ENCODE measurements around the gene ERMN. TPM values are rescaled to one million over a fixed set of nuclear protein-coding genes. Genes with fewer than 3 reads are reported as not detected.

Gene ERMN
- total and polyA plus RNA-seq, 2 experiments from 2014 or later, result 0.07 to 0.64 TPM

DNA sequence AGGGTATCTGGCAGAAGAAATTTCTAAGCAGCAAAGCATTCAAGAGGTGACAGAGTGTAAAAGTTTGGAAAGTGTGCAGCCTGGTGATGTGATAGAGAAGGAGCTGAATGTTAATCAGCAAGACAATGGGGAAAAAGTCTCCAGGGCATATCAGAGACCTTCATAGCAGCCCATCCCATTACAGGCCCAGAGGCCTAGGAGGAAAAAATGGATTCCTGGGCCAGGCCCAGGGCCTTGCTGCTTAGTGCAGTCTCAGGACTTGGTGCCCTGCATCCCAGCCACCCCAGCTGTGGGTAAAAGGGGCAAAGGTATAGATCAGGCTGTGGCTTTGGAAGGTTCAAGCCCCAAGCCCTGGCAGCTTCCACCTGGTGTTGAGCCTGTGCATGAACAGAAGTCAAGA is 35.9 kb upstream of the ERMN start:
- Histone ChIP-seq H3K27me3 (no peaks in the 10 kb centered on the region), H2AFZ (no peak overlapping the region), H3K9me3 (ENCODE audit: low read depth) (no peaks in the 10 kb centered on the region), H4K20me1 (ENCODE audit: insufficient read depth, poor library complexity, severe bottlenecking) (no peaks in the 10 kb centered on the region), H3K27ac (no peak overlapping the region), H3K79me2 (no peaks in the 10 kb centered on the region), H3K4me1 (ENCODE audit: insufficient read depth) (peaks cover 4% of the 10 kb centered on the region), H3K4me2 (no peak overlapping the region), H3K4me3 (no peak overlapping the region), H3K36me3 (replicated peaks; ENCODE audit: insufficient read depth, low read depth) (no peaks in the 10 kb centered on the region), H3K9me2 (replicated peaks; ENCODE audit: insufficient read depth) (no peaks in the 10 kb centered on the region)
- DNase-seq (ENCODE audit: low spot score), result no peak
- TF ChIP-seq EZH2phosphoT487 (IDR thresholded peaks at IDR 0.05; ENCODE audit: low read depth, severe bottlenecking, unreplicated experiment) (no peak), EZH2 (IDR thresholded peaks at IDR 0.05; ENCODE audit: borderline replicate concordance) (no peak)
- TF ChIP-seq, protein P1, sequence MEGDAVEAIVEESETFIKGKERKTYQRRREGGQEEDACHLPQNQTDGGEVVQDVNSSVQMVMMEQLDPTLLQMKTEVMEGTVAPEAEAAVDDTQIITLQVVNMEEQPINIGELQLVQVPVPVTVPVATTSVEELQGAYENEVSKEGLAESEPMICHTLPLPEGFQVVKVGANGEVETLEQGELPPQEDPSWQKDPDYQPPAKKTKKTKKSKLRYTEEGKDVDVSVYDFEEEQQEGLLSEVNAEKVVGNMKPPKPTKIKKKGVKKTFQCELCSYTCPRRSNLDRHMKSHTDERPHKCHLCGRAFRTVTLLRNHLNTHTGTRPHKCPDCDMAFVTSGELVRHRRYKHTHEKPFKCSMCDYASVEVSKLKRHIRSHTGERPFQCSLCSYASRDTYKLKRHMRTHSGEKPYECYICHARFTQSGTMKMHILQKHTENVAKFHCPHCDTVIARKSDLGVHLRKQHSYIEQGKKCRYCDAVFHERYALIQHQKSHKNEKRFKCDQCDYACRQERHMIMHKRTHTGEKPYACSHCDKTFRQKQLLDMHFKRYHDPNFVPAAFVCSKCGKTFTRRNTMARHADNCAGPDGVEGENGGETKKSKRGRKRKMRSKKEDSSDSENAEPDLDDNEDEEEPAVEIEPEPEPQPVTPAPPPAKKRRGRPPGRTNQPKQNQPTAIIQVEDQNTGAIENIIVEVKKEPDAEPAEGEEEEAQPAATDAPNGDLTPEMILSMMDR (IDR thresholded peaks at IDR 0.05; ENCODE audit: poor library complexity), result no peak

- Histone ChIP-seq H3K36me3 (replicated peaks; ENCODE audit: insufficient read depth, low read depth) (no peaks in the 10 kb centered on the region), H4K20me1 (ENCODE audit: insufficient read depth, poor library complexity, severe bottlenecking) (no peaks in the 10 kb centered on the region), H3K4me2 (no peak overlapping the region), H3K27ac (no peak overlapping the region), H3K4me1 (ENCODE audit: insufficient read depth) (no peaks in the 10 kb centered on the region), H3K79me2 (no peaks in the 10 kb centered on the region), H3K9me2 (replicated peaks; ENCODE audit: insufficient read depth) (no peaks in the 10 kb centered on the region), H3K27me3 (no peaks in the 10 kb centered on the region), H3K9me3 (ENCODE audit: low read depth) (no peaks in the 10 kb centered on the region), H2AFZ (no peak overlapping the region), H3K4me3 (no peak overlapping the region)
- 90% methylated on average over 2 of the region's 2 CpGs for WGBS (ENCODE audit: low lambda C conversion rate, missing lambda C conversion rate)
- TF ChIP-seq EZH2 (IDR thresholded peaks at IDR 0.05; ENCODE audit: borderline replicate concordance), result no peak
- TF ChIP-seq, protein P1 (IDR thresholded peaks at IDR 0.05; ENCODE audit: poor library complexity), result no peak
- TF ChIP-seq EZH2phosphoT487 (IDR thresholded peaks at IDR 0.05; ENCODE audit: low read depth, severe bottlenecking, unreplicated experiment), result no peak
- no peak for DNase-seq (ENCODE audit: low spot score)
Observed at GRCh38 chr2:157359628-157360027, 34.0 kb upstream of the ERMN start.

- H3K9me2 ChIP-seq (replicated peaks; ENCODE audit: insufficient read depth), result no peaks in the 10 kb centered on the region
- no peak overlapping the region for H3K27ac ChIP-seq
- no peaks in the 10 kb centered on the region for H3K36me3 ChIP-seq (replicated peaks; ENCODE audit: insufficient read depth, low read depth)
- no peak overlapping the region for H3K4me3 ChIP-seq
- H2AFZ ChIP-seq, result no peak overlapping the region
- no peaks in the 10 kb centered on the region for H3K9me3 ChIP-seq (ENCODE audit: low read depth)
- no peak for DNase-seq (ENCODE audit: low spot score)
- H3K79me2 ChIP-seq, result no peaks in the 10 kb centered on the region
- no peaks in the 10 kb centered on the region for H4K20me1 ChIP-seq (ENCODE audit: insufficient read depth, poor library complexity, severe bottlenecking)
- no peak overlapping the region for H3K4me2 ChIP-seq
- no peak for TF ChIP-seq EZH2 (IDR thresholded peaks at IDR 0.05; ENCODE audit: borderline replicate concordance)
- TF ChIP-seq, protein P1 (IDR thresholded peaks at IDR 0.05; ENCODE audit: poor library complexity), result no peak
- TF ChIP-seq EZH2phosphoT487 (IDR thresholded peaks at IDR 0.05; ENCODE audit: low read depth, severe bottlenecking, unreplicated experiment), result no peak
- H3K27me3 ChIP-seq, result no peaks in the 10 kb centered on the region
- WGBS (ENCODE audit: low lambda C conversion rate, missing lambda C conversion rate), result 50% methylated on average over 1 of the region's 1 CpG
- no peaks in the 10 kb centered on the region for H3K4me1 ChIP-seq (ENCODE audit: insufficient read depth)
Observed at GRCh38 chr2:157355618-157356017, 30.0 kb upstream of the ERMN start.

DNA sequence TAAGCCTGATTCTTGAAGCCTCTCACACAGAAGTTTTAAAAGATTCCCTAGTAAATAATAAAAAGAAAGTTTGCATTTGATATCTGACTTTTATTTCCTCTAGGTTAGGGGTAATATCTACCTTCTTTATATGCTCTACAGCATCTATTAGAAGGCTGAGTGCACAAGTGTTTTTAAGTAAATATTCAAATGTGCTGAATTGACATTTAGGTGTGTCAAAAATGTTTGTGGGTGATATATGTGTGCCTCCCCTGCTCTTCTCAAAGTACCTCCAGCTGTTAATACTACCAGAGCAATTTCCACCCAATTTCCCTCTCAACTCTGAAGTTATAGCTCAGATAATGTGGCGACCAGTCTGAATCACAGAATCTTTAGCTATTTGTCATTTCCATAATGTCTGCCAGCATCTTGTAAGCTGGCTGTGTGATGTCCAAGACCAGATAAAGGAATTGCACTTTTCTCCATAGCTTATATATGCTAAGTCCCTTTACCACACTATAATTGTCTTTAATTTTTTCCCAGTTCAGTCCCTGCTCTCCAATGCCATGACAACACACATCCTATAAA is 24.4 kb upstream of the ERMN start:
- Histone ChIP-seq H3K4me3 (no peak overlapping the region), H3K9me2 (replicated peaks; ENCODE audit: insufficient read depth) (no peaks in the 10 kb centered on the region), H2AFZ (no peak overlapping the region), H3K36me3 (replicated peaks; ENCODE audit: insufficient read depth, low read depth) (no peaks in the 10 kb centered on the region), H3K4me1 (ENCODE audit: insufficient read depth) (no peaks in the 10 kb centered on the region), H3K9me3 (ENCODE audit: low read depth) (no peaks in the 10 kb centered on the region), H4K20me1 (ENCODE audit: insufficient read depth, poor library complexity, severe bottlenecking) (no peaks in the 10 kb centered on the region), H3K27ac (no peak overlapping the region), H3K4me2 (no peak overlapping the region), H3K79me2 (no peaks in the 10 kb centered on the region), H3K27me3 (no peaks in the 10 kb centered on the region)
- TF ChIP-seq EZH2 (IDR thresholded peaks at IDR 0.05; ENCODE audit: borderline replicate concordance) (no peak), EZH2phosphoT487 (IDR thresholded peaks at IDR 0.05; ENCODE audit: low read depth, severe bottlenecking, unreplicated experiment) (no peak)
- TF ChIP-seq, protein P1 (IDR thresholded peaks at IDR 0.05; ENCODE audit: poor library complexity), result no peak
- 76% methylated on average over 1 of the region's 1 CpG for WGBS (ENCODE audit: low lambda C conversion rate, missing lambda C conversion rate)
- no peak for DNase-seq (ENCODE audit: low spot score)
